ENCODE results near the gene BCOR. TPM values are rescaled to one million over a fixed set of nuclear protein-coding genes. Genes with fewer than 3 reads are reported as not detected.
A peak's percentile ranks its signal among the peaks of the same experiment; 100 is the strongest.

Gene BCOR
- total RNA-seq, 1 experiment from 2014 or later = 58.8 TPM

GRCh38 chrX:40090961-40091360 is 6.8 kb downstream of the BCOR start:
- Histone ChIP-seq H3K36me3 (ENCODE audit: insufficient read depth, low read length, poor library complexity, severe bottlenecking) (no peaks in the 10 kb centered on the region), H3K27ac (ENCODE audit: low read depth, low read length, poor library complexity, severe bottlenecking) (no peak overlapping the region), H3K9me3 (ENCODE audit: low read depth, low read length, poor library complexity, severe bottlenecking) (no peaks in the 10 kb centered on the region), H3K27me3 (replicated peaks; ENCODE audit: insufficient read depth, low read depth, low read length, poor library complexity) (no peaks in the 10 kb centered on the region), H3K4me1 (ENCODE audit: insufficient read depth, low read length, poor library complexity, severe bottlenecking) (peaks cover 46% of the 10 kb centered on the region), H3K4me3 (ENCODE audit: low read depth, low read length, poor library complexity, severe bottlenecking) (peak overlapping the region; percentile 17)
- POLR2A ChIA-PET (ENCODE audit: low non-redundant PET) = interaction anchor here (1.0 kb wide), 1 partner anchor 78 kb away, joined by 5 read pairs; no protein-coding TSS in a partner anchor
- TF ChIP-seq CTCF (conservative IDR thresholded peaks at IDR 0.05; ENCODE audit: low read depth, low read length) (no peak), EZH2 (IDR thresholded peaks at IDR 0.05; ENCODE audit: borderline replicate concordance, low read depth, low read length, poor library complexity, severe bottlenecking) (no peak)
- CTCF ChIA-PET = no interaction called here
- no peak for DNase-seq (ENCODE audit: low spot score)
- no TSS peak for BruUV-seq (replicated peaks)
- intact Hi-C loops (cut with micrococcal nuclease; ENCODE audit: unreplicated experiment) = loop anchor here (5.0 kb wide), 1 partner anchor 79 kb away; no protein-coding TSS in a partner anchor

- CTCF ChIA-PET = no interaction called here
- TF ChIP-seq EZH2 (IDR thresholded peaks at IDR 0.05; ENCODE audit: borderline replicate concordance, low read depth, low read length, poor library complexity, severe bottlenecking) (no peak), CTCF (conservative IDR thresholded peaks at IDR 0.05; ENCODE audit: low read depth, low read length) (no peak)
- Histone ChIP-seq H3K27me3 (replicated peaks; ENCODE audit: insufficient read depth, low read depth, low read length, poor library complexity) (no peaks in the 10 kb centered on the region), H3K9me3 (ENCODE audit: low read depth, low read length, poor library complexity, severe bottlenecking) (no peaks in the 10 kb centered on the region), H3K36me3 (ENCODE audit: insufficient read depth, low read length, poor library complexity, severe bottlenecking) (no peaks in the 10 kb centered on the region), H3K4me1 (ENCODE audit: insufficient read depth, low read length, poor library complexity, severe bottlenecking) (peaks cover 54% of the 10 kb centered on the region), H3K4me3 (ENCODE audit: low read depth, low read length, poor library complexity, severe bottlenecking) (peak overlapping the region; percentile 17), H3K27ac (ENCODE audit: low read depth, low read length, poor library complexity, severe bottlenecking) (no peak overlapping the region)
- no peak for DNase-seq (ENCODE audit: low spot score)
- intact Hi-C loops (cut with micrococcal nuclease; ENCODE audit: unreplicated experiment) = loop anchor here (5.0 kb wide), 1 partner anchor 78 kb away; no protein-coding TSS in a partner anchor
- POLR2A ChIA-PET (ENCODE audit: low non-redundant PET) = interaction anchor here (1.0 kb wide), 1 partner anchor 79 kb away, joined by 5 read pairs; no protein-coding TSS in a partner anchor
- no TSS peak for BruUV-seq (replicated peaks)
These were observed 7.5 kb downstream of the BCOR start for GRCh38 chrX:40090050-40090804.

- Histone ChIP-seq H3K4me1 (ENCODE audit: insufficient read depth, low read length, poor library complexity, severe bottlenecking) (peaks cover 59% of the 10 kb centered on the region), H3K27me3 (replicated peaks; ENCODE audit: insufficient read depth, low read depth, low read length, poor library complexity) (no peaks in the 10 kb centered on the region), H3K9me3 (ENCODE audit: low read depth, low read length, poor library complexity, severe bottlenecking) (no peaks in the 10 kb centered on the region), H3K4me3 (ENCODE audit: low read depth, low read length, poor library complexity, severe bottlenecking) (no peak overlapping the region), H3K27ac (ENCODE audit: low read depth, low read length, poor library complexity, severe bottlenecking) (peak overlapping the region; percentile 35), H3K36me3 (ENCODE audit: insufficient read depth, low read length, poor library complexity, severe bottlenecking) (no peaks in the 10 kb centered on the region)
- CTCF ChIA-PET = no interaction called here
- POLR2A ChIA-PET (ENCODE audit: low non-redundant PET) = no interaction called here
- DNase-seq (ENCODE audit: low spot score) = no peak
- no TSS peak for BruUV-seq (replicated peaks)
- intact Hi-C loops (cut with micrococcal nuclease; ENCODE audit: unreplicated experiment) = no loop called here
- TF ChIP-seq EZH2 (IDR thresholded peaks at IDR 0.05; ENCODE audit: borderline replicate concordance, low read depth, low read length, poor library complexity, severe bottlenecking) (no peak), CTCF (conservative IDR thresholded peaks at IDR 0.05; ENCODE audit: low read depth, low read length) (no peak)
These were observed 8.8 kb downstream of the BCOR start for GRCh38 chrX:40088803-40089540.
